ENCODE measurements around the gene ZNF451.

DNA sequence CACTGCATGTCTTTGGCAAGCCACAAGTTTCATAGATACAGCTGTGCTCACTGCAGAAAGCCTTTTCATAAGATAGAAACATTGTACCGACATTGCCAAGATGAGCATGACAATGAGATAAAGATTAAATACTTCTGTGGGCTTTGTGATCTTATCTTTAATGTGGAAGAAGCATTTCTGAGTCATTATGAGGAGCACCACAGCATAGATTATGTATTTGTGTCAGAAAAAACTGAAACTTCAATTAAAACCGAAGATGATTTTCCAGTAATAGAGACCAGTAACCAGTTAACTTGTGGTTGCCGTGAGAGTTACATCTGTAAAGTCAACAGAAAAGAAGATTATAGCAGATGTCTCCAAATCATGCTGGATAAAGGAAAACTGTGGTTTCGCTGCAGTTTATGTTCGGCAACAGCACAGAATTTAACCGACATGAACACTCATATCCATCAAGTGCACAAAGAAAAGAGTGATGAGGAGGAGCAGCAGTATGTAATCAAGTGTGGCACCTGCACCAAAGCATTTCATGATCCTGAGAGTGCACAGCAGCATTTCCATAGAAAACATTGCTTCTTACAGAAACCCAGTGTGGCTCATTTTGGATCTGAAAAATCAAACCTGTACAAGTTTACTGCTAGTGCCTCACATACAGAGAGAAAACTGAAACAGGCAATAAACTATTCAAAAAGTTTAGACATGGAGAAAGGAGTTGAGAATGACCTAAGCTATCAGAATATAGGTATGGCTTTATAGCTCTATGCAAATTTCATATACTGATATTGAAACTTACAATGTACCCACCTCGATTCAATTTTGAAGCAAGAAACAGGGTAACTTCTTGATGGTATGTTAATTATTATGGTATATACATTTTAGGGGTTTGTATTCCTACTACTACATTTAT is 58.2 kb downstream of the ZNF451 start:
- TF ChIP-seq, protein P1, sequence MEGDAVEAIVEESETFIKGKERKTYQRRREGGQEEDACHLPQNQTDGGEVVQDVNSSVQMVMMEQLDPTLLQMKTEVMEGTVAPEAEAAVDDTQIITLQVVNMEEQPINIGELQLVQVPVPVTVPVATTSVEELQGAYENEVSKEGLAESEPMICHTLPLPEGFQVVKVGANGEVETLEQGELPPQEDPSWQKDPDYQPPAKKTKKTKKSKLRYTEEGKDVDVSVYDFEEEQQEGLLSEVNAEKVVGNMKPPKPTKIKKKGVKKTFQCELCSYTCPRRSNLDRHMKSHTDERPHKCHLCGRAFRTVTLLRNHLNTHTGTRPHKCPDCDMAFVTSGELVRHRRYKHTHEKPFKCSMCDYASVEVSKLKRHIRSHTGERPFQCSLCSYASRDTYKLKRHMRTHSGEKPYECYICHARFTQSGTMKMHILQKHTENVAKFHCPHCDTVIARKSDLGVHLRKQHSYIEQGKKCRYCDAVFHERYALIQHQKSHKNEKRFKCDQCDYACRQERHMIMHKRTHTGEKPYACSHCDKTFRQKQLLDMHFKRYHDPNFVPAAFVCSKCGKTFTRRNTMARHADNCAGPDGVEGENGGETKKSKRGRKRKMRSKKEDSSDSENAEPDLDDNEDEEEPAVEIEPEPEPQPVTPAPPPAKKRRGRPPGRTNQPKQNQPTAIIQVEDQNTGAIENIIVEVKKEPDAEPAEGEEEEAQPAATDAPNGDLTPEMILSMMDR (IDR thresholded peaks at IDR 0.05; ENCODE audit: low read depth, low read length): no peak
- TF ChIP-seq EZH2phosphoT487 (IDR thresholded peaks at IDR 0.05; ENCODE audit: low read depth): no peak
